HepG2 (cell line): ENCODE data around the gene TRIM4. TPM values are rescaled to one million over a fixed set of nuclear protein-coding genes. Genes with fewer than 3 reads are reported as not detected.
A peak's percentile ranks its signal among the peaks of the same experiment; 100 is the strongest.

Source experiments
- CBX1 ChIP-seq: IDR thresholded peaks from one replicate; pipeline ENCODE4 v1.6.1; 2016; ENCODE audit warnings: antibody characterized with exemption, low read depth
- FIP1L1 ChIP-seq: fragments of 200-400 bp; formaldehyde crosslinking; IDR thresholded peaks from 2 replicates; pipeline ENCODE4 v1.6.1; 2018; ENCODE audit warnings: low read depth, mild to moderate bottlenecking, low read length, moderate library complexity, borderline replicate concordance; ENCODE audit not compliant: insufficient read depth
- MAZ ChIP-seq, 2 experiments: sonication (generic) in 1 of 2; formaldehyde crosslinking in 1 of 2; IDR thresholded peaks; 2 replicates each; pipeline versions ENCODE4 v1.5.0 to v1.6.1; 2012 to 2020; ENCODE audit warnings: low read depth in 2 of 2, mild to moderate bottlenecking in 2 of 2, borderline replicate concordance in 1 of 2, improper control_type of control experiment in 1 of 2, low read length in 1 of 2, missing genetic modification reagents in 1 of 2, moderate library complexity in 1 of 2
- NONO ChIP-seq, 2 experiments: fragments of 450-650 bp in 1 of 2; sonication (generic) in 1 of 2; formaldehyde crosslinking in 1 of 2; IDR thresholded peaks in 1 of 2; conservative IDR thresholded peaks in 1 of 2; 2 replicates each; pipeline versions ENCODE4 v1.6.1 to v1.8.0; 2017 to 2022; ENCODE audit warnings: mild to moderate bottlenecking in 1 of 2, missing genetic modification reagents in 1 of 2, moderate library complexity in 1 of 2
- PHF20 ChIP-seq: sonication (generic); formaldehyde crosslinking; IDR thresholded peaks from 2 replicates; pipeline ENCODE4 v1.5.0; 2020; ENCODE audit warnings: mild to moderate bottlenecking, missing genetic modification reagents
- RAD51 ChIP-seq: fragments of 450-650 bp; IDR thresholded peaks from 2 replicates; pipeline ENCODE4 v1.6.1; 2016; ENCODE audit warnings: borderline replicate concordance
- SMAD3 ChIP-seq: sonication (generic); formaldehyde crosslinking; IDR thresholded peaks from 2 replicates; pipeline ENCODE4 v1.4.0; 2020; ENCODE audit warnings: missing genetic modification reagents
- SP140L ChIP-seq: sonication (generic); formaldehyde crosslinking; IDR thresholded peaks from 2 replicates; pipeline ENCODE4 v1.4.0; 2020; ENCODE audit warnings: missing genetic modification reagents, borderline replicate concordance
- SP2 ChIP-seq: sonication (generic); formaldehyde crosslinking; IDR thresholded peaks from 2 replicates; pipeline ENCODE4 v1.5.1; 2020; ENCODE audit warnings: mild to moderate bottlenecking, missing genetic modification reagents
- TBX2 ChIP-seq: sonication (generic); formaldehyde crosslinking; IDR thresholded peaks from 2 replicates; pipeline ENCODE4 v1.5.0; 2020; ENCODE audit warnings: missing genetic modification reagents, mild to moderate bottlenecking, borderline replicate concordance
- ZMAT3 ChIP-seq: sonication (generic); formaldehyde crosslinking; conservative IDR thresholded peaks from 2 replicates; pipeline ENCODE4 v1.7.0; 2021; ENCODE audit warnings: missing genetic modification reagents
- ZNF17 ChIP-seq: sonication (generic); formaldehyde crosslinking; IDR thresholded peaks from 2 replicates; pipeline ENCODE4 v1.5.0; 2020; ENCODE audit warnings: mild to moderate bottlenecking, missing genetic modification reagents
- ZNF274 ChIP-seq: sonication (generic); formaldehyde crosslinking; IDR thresholded peaks from 2 replicates; pipeline ENCODE4 v1.5.1; 2020; ENCODE audit warnings: mild to moderate bottlenecking, missing genetic modification reagents
- ZNF570 ChIP-seq: sonication (generic); formaldehyde crosslinking; IDR thresholded peaks from 2 replicates; pipeline ENCODE4 v1.4.0; 2020; ENCODE audit warnings: mild to moderate bottlenecking, missing genetic modification reagents, borderline replicate concordance
- ZNF747 ChIP-seq: sonication (generic); formaldehyde crosslinking; IDR thresholded peaks from 2 replicates; pipeline ENCODE4 v1.8.1; 2023; ENCODE audit warnings: missing genetic modification reagents, mild to moderate bottlenecking, borderline replicate concordance
- ZNF772 ChIP-seq: sonication (generic); formaldehyde crosslinking; IDR thresholded peaks from 2 replicates; pipeline ENCODE4 v1.5.0; 2020; ENCODE audit warnings: mild to moderate bottlenecking, missing genetic modification reagents
- polyA plus RNA-seq, 8 experiments: library from polyadenylated mRNA; depleted of rRNA in 3 of 8; stranded (reverse) in 7 of 8; unstranded in 1 of 8; fragments of >200 nt; fragmentation: Illumina TruSeq in 4 of 8; extraction: Trizol in 4 of 8; gene quantifications; 2 replicates each; pipeline versions ENCODE4 v1.2.1 to v1.2.3, GENCODE V29; 2011 to 2016; ENCODE audit warnings: low read depth in 4 of 8, missing spikeins in 1 of 8, mixed read lengths in 1 of 8; ENCODE audit not compliant: insufficient read depth in 1 of 8
- total RNA-seq, 5 experiments: library from RNA; depleted of rRNA; stranded (reverse); fragments of >200 nt; fragmentation: Illumina TruSeq; extraction: Trizol; gene quantifications; 2 replicates each; pipeline ENCODE4 v1.2.3, GENCODE V29; 2016; ENCODE audit warnings: low read depth in 1 of 5
- TF ChIP-seq, protein P1 (sequence below): sonication (generic); formaldehyde crosslinking; IDR thresholded peaks from 2 replicates; pipeline ENCODE4 v1.4.0; 2020; ENCODE audit warnings: missing genetic modification reagents
- TF ChIP-seq, protein P2 (sequence below): sonication (generic); formaldehyde crosslinking; IDR thresholded peaks from 2 replicates; pipeline ENCODE4 v1.4.0; 2020; ENCODE audit warnings: missing genetic modification reagents
- TF ChIP-seq, protein P3 (sequence below): sonication (generic); formaldehyde crosslinking; IDR thresholded peaks from 2 replicates; pipeline ENCODE4 v1.8.1; 2023; ENCODE audit warnings: mild to moderate bottlenecking, inconsistent platforms, moderate library complexity, missing genetic modification reagents, borderline replicate concordance

Gene TRIM4
- total and polyA plus RNA-seq, 2 of the 13 experiments (the other 11 are each of a cell fraction or from before 2014, with no cell fraction given): 17.6 to 21.7 TPM

DNA sequence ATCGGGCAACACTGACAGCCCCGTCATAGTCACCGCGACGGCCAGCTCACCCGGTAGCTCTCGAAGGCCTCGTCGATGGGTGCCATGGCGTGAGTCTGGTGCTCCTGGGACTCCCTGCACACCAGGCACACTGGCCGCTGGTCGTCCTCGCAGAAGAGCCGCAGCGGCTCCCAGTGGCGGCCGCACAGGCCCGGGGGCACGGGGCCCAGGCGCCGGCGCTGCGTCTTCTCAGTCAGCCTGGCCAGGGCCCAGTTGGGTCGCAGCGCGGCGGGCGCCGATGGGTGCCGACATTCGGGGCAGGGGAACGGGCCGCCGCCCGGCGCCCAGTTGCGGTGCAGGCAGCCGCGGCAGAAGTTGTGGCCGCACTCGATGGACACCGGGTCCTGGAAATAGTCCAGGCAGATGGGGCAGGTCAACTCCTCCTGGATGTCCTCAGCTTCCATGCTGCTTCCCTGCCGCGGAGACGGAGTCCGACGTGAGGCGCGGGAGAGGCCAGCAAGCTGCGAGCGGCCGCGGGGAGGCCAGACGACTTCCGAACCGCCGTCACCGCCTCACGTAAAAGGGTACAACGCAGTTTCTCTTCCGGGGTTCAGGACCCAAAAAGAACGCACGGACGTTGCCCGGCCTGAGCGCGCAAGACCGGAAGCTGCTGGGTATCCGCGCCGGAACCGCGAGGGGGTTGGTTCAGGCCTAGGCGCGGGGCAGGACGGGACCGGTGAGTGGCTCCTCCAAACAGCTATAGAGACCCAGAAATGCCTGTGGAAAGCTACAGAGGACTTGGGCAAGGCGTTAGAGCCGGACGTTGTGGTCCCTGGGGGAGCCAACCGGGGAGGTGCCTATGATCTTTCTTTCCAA, at the start of gene TRIM4 (continued):
- TF ChIP-seq ZNF747 (peak; percentile 95), ZNF570 (CRISPR knock-in tag) (no peak), RAD51 (no peak), ZNF17 (CRISPR knock-in tag) (no peak), SMAD3 (0 out of 2 replicates have a peak, but pooled peaks have one; percentile 70), ZNF772 (CRISPR knock-in tag) (peak; percentile 95), ZMAT3 (CRISPR knock-in tag) (peak; percentile 81), TBX2 (CRISPR knock-in tag) (peak; percentile 85), NONO (IDR thresholded peaks at IDR 0.05) (no peak), NONO (CRISPR knock-in tag; conservative IDR thresholded peaks at IDR 0.05) (peak; percentile 91), MAZ (IDR thresholded peaks at IDR 0.05; ENCODE audit: borderline replicate concordance, low read depth, low read length) (0 out of 2 replicates have a peak, but pooled peaks have one; percentile 33), MAZ (CRISPR knock-in tag; IDR thresholded peaks at IDR 0.05; ENCODE audit: low read depth) (peak; percentile 83; the same call in 1 of the 2 replicates), CBX1 (peak; percentile 86), FIP1L1 (no peak), PHF20 (CRISPR knock-in tag) (peak; percentile 96), ZNF274 (CRISPR knock-in tag) (0 out of 2 replicates have a peak, but pooled peaks have one; percentile 36), SP2 (CRISPR knock-in tag) (peak; percentile 78), SP140L (CRISPR knock-in tag) (no peak)
- TF ChIP-seq, protein P1, sequence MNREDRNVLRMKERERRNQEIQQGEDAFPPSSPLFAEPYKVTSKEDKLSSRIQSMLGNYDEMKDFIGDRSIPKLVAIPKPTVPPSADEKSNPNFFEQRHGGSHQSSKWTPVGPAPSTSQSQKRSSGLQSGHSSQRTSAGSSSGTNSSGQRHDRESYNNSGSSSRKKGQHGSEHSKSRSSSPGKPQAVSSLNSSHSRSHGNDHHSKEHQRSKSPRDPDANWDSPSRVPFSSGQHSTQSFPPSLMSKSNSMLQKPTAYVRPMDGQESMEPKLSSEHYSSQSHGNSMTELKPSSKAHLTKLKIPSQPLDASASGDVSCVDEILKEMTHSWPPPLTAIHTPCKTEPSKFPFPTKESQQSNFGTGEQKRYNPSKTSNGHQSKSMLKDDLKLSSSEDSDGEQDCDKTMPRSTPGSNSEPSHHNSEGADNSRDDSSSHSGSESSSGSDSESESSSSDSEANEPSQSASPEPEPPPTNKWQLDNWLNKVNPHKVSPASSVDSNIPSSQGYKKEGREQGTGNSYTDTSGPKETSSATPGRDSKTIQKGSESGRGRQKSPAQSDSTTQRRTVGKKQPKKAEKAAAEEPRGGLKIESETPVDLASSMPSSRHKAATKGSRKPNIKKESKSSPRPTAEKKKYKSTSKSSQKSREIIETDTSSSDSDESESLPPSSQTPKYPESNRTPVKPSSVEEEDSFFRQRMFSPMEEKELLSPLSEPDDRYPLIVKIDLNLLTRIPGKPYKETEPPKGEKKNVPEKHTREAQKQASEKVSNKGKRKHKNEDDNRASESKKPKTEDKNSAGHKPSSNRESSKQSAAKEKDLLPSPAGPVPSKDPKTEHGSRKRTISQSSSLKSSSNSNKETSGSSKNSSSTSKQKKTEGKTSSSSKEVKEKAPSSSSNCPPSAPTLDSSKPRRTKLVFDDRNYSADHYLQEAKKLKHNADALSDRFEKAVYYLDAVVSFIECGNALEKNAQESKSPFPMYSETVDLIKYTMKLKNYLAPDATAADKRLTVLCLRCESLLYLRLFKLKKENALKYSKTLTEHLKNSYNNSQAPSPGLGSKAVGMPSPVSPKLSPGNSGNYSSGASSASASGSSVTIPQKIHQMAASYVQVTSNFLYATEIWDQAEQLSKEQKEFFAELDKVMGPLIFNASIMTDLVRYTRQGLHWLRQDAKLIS: no peak; the same call in 1 of the 2 replicates
- TF ChIP-seq, protein P2, sequence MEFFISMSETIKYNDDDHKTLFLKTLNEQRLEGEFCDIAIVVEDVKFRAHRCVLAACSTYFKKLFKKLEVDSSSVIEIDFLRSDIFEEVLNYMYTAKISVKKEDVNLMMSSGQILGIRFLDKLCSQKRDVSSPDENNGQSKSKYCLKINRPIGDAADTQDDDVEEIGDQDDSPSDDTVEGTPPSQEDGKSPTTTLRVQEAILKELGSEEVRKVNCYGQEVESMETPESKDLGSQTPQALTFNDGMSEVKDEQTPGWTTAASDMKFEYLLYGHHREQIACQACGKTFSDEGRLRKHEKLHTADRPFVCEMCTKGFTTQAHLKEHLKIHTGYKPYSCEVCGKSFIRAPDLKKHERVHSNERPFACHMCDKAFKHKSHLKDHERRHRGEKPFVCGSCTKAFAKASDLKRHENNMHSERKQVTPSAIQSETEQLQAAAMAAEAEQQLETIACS (CRISPR knock-in tag): 0 out of 2 replicates have a peak, but pooled peaks have one; percentile 27
- TF ChIP-seq, protein P3, sequence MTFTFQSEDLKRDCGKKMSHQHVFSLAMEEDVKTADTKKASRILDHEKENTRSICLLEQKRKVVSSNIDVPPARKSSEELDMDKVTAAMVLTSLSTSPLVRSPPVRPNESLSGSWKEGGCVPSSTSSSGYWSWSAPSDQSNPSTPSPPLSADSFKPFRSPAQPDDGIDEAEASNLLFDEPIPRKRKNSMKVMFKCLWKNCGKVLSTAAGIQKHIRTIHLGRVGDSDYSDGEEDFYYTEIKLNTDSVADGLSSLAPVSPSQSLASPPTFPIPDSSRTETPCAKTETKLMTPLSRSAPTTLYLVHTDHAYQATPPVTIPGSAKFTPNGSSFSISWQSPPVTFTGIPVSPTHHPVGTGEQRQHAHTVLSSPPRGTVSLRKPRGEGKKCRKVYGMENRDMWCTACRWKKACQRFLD (CRISPR knock-in tag): peak; percentile 21; the same call in 1 of the 2 replicates
